GM18867 (cell line): Measurements from ENCODE around the gene CCDC191.

Source experiments
- ATAC-seq: cut with Tn5 transposase; IDR thresholded peaks from one replicate; pipeline ENCODE4 v1.9.1; 2021; ENCODE audit warnings: mild to moderate bottlenecking, moderate library complexity; ENCODE audit not compliant: unreplicated experiment

Gene CCDC191

DNA sequence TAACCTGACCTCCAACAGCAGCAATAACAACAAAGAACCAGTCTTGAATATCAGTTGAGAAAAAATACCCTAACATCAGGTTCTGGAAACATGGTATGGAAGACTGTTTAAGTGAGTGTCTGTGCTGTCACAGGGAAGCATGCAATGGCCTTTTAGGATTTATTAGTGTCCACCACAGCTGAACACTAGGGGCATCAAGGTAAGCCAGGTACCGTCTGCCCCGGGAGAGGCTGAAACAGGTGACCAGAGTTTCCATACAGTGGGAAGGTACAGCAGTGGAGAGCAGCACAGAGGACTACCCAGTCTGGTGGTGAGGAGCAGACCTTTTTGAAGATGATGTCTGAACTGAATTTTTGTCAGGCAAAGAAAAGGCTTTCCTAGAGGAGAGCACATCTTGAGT is 90.2 kb downstream of the CCDC191 start:
- ATAC-seq: no peak

DNA sequence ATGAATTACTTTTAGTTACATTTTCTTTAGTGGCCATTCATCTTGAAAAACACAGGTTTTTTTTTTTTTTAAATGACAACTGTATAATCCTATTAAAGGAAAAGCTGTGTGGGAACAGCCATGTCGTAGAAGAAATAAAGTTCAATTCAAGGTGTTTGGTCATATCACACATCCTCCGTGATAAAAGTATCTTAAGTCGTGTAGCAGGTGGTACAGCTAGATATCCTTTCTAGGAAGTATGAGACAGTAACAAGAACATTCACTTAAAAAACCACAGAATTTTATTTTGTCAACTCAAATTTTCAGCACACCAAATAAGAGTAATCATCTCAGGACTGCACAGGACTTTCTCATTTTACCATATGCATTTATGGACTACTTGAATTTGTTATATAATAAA is 92.4 kb downstream of the CCDC191 start:
- ATAC-seq: no peak

DNA sequence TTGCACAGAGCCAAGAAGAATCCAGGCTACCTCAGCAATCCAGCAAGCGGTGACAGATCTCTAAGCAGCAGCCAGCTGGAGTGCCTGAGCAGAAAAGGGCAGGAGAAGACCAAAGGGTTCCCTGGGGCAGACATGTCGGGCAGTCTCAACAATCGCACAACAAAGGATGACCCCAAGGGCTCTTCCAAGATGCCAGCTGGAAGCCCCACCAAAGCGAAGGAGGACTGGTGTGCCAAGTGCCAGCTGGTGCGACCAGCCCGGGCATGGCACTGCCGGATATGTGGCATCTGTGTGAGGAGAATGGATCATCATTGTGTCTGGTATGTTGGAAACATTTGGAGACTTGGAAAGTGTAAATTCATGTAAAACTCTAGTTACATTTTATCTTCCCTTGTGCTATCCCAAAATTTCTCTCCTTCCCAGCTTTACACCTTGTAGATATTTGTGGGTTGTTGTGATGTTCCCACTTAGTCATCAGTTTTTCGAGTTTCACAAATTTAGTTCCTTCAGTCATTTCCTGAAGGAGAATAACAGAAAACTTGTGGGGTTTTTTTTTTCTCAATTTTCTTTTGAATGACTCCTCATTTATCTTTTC is 102.1 kb downstream of the CCDC191 start:
- ATAC-seq: no peak

DNA sequence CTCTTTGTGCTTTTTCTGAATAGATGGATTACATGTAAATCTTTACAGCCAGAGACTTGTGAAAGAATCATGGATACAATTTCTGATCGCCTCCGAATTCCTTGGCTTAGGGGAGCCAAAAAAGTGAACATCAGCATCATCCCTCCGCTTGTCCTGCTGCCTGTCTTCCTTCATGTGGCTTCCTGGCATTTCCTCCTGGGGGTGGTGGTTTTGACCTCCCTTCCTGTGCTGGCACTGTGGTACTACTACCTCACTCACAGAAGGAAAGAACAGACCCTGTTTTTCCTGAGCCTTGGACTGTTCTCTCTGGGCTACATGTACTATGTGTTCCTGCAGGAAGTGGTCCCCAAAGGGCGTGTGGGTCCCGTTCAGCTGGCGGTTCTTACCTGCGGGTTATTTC is 102.6 kb downstream of the CCDC191 start:
- ATAC-seq: no peak

DNA sequence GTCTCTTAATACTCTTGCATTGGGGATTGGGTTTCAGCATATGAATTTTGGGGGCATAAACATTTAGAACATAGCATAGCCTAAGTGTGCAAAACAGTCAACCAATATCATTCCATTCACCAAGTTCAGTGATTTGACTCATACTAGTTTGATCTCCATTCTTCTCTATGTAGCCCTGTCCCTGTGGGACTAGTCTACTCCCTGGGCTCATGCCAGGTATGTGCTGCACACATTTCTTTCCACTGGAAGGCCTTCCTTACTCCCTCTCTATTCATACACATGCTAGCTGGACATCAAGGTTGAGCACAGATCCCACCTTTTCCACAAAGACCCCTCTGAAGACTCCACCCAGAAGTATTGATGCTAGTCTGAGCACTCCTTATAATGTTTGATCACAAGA is 103.4 kb downstream of the CCDC191 start:
- ATAC-seq: no peak

DNA sequence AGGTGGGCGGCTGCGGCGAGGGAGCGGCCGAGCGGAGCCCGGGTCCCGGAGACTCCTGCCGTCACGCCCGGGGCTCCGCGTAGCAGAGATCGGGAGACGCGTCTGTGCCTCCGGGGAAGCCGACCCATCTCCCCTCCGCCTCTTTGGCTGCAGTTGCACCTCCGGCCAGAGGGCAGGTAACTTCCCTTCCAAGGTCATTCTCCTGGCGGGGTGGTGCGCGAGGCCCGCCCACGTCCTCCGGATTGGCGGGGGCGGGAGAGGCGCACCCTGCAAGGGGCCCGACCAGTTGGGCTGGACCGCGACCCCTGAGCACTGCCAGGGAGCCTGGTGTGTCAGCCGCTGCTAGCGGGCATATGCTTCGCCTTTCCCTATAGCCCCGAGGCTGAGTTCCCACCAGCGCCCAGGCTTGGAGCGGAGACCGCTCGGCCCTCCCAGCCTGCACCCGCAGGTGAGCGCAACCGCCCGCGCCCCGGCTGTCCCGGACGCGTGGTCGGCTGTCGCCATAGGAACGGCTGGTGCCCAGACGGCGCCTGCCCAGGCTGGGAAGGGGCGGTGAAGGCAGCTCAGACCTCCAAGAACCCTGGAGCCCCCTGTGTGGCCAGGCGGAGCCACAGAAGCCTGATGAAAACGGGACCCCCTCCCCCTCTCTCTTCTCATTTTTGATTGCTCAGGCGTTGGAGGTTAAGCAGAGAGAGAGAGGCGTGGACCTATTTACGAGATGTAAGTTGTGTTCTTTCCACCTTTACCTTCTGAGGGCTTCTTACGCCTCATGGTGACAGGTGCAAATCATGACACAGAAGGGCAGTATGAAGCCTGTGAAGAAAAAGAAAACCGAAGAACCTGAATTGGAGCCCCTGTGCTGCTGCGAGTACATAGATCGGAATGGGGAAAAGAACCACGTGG is 108.1 kb downstream of the CCDC191 start:
- peak; percentile 59 for ATAC-seq

DNA sequence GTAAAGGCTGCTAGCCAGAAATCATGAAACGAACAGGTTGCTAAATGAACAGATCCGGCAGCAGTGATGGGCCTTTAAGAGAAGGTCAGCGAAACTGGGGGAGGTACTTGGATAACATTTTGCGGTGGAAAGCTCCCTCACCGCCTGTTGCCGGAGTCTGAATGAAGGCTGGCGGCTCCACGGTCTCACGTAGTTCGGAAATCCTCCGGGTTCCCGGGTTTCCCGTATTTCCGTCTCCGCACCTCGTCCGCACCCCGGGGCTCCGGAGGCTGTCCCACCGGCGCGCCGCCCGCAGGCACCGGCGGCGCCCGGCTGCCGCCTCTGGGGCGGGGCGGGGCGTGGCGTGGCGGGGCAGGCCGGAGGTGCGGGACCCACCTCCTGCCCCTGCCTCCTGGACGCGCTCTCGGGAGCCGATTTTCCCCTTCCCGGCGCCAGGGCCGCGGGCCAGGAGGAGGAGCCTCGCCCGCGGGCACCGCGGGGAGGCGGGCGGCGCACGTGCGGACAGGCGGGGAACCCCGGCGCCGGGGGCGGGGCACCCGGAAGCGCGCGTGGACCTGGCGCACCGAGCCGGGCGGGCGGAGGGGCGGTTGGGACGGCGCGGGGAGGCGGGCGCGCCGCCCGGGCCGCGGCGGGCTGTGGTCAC is 108.8 kb downstream of the CCDC191 start, which contains the start of gene ZDHHC23:
ZDHHC23 (plus strand) TSS at position 642 of the 643 bp plus-strand sequence. CDS start 790 bp downstream, outside the sequence.
- peak; percentile 81 for ATAC-seq

DNA sequence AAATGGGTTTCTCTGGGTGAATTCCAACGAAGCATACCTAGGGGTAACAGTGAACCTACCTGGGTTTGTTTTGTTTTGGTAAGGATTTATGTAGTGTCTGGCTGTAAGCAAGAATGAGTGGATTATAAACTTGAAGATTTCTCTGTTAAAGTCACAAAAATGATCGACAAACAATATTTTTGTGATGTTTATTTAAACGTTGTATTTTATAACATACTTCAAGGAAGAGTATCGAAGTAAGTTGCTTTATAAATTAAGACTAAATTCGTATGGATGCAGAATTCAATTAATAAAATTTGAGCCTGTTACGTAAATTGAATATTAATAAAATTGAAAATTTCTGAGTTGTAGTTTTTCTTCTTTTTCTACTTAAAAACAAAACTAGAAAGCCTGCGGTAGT is 109.5 kb downstream of the CCDC191 start:
- ATAC-seq: no peak

DNA sequence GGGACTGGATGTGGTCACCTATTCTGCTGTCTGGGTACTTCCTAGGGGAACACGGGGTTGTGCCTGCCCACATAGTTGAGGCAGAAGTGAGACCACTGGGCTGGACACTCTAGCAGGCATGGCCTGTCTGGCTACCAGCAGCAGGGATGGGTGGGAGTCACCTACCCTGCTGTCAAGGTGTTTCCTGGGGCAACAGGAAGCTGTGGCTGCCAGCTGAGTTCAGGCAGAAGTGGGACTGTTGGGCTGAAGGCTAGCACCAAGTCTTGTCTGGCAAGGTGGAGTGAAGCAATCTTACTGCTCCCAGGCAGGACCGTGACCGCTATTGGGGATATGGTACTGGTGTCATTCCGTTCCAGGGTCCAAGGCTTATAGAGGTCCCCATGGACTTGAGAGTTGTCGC is 128.8 kb downstream of the CCDC191 start:
- ATAC-seq: no peak

DNA sequence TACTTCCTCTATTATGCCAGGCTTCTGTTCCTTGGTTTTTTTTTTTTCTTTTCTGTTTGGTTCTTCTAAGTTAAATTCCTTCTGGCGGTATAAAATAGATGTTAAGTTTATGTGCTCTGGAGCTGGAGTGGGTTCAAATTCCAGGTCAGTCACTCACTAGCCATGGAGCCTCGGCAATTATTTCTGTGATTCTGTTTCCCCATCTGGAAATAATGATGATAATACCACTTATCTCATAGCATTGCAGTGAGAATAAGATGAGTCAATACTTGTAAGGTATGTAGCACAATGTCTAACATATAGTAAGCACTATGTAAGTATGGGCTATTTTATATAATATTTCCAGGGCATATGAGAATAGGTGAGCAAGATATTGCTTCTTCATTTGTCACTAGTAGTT is 141.7 kb downstream of the CCDC191 start:
- no peak for ATAC-seq
